ENCODE results near the gene S100A4.
"Not testable (repeated sequence)": the region's sequence is repeated elsewhere in the genome, so short reads cannot be mapped to it uniquely, and the experiment has no call there.

S100A4 gene

GRCh38 chr1:153533689-153534201, 11.9 kb downstream of the S100A4 start:
- DNase-seq (ENCODE audit: low spot score): peak; percentile 91

GRCh38 chr1:153532769-153533599, 12.6 kb downstream of the S100A4 start:
- peak; percentile 76 for DNase-seq (ENCODE audit: low spot score)

- DNase-seq (ENCODE audit: low spot score): no peak
Measured at GRCh38 chr1:153532181-153532580, 13.4 kb downstream of the S100A4 start.

GRCh38 chr1:153531638-153532037, 14.0 kb downstream of the S100A4 start:
- no peak for DNase-seq (ENCODE audit: low spot score)

- no peak for DNase-seq (ENCODE audit: low spot score)
Measured at GRCh38 chr1:153527683-153528040, 17.9 kb downstream of the S100A4 start.

- no peak for DNase-seq (ENCODE audit: low spot score)
Measured at GRCh38 chr1:153527023-153527682, 18.5 kb downstream of the S100A4 start.

- no peak for DNase-seq (ENCODE audit: low spot score)
Measured at GRCh38 chr1:153526132-153526543, 19.5 kb downstream of the S100A4 start.

- no peak for DNase-seq (ENCODE audit: low spot score)
Measured at GRCh38 chr1:153525088-153525728, 20.4 kb downstream of the S100A4 start.

- DNase-seq (ENCODE audit: low spot score): not testable (repeated sequence)
Measured at GRCh38 chr1:153522353-153523048, 23.1 kb downstream of the S100A4 start.

- not testable (repeated sequence) for DNase-seq (ENCODE audit: low spot score)
Measured at GRCh38 chr1:153521808-153522207, 23.8 kb downstream of the S100A4 start.

GRCh38 chr1:153520818-153521476, 24.7 kb downstream of the S100A4 start:
- no peak for DNase-seq (ENCODE audit: low spot score)

- DNase-seq (ENCODE audit: low spot score): not testable (repeated sequence)
Measured at GRCh38 chr1:153520137-153520691, 25.4 kb downstream of the S100A4 start.

- DNase-seq (ENCODE audit: low spot score): no peak
Measured at GRCh38 chr1:153519242-153519641, 26.4 kb downstream of the S100A4 start.

- DNase-seq (ENCODE audit: low spot score): no peak
Measured at GRCh38 chr1:153515504-153516394, 29.9 kb downstream of the S100A4 start.

GRCh38 chr1:153513666-153514065, 31.9 kb downstream of the S100A4 start:
- no peak for DNase-seq (ENCODE audit: low spot score)

- DNase-seq (ENCODE audit: low spot score): no peak
Measured at GRCh38 chr1:153513023-153513422, 32.6 kb downstream of the S100A4 start.

GRCh38 chr1:153510984-153511410, 34.6 kb downstream of the S100A4 start:
- DNase-seq (ENCODE audit: low spot score): peak; percentile 90

- peak; percentile 90 for DNase-seq (ENCODE audit: low spot score)
Measured at GRCh38 chr1:153509729-153510354, 35.8 kb downstream of the S100A4 start.

GRCh38 chr1:153509036-153509435, 36.6 kb downstream of the S100A4 start:
- DNase-seq (ENCODE audit: low spot score): no peak

Measured in COLO829 (cell line).